HEK293 (cell line): ENCODE results near the gene CLIC2.

ENCODE experiments used
- EGR2 ChIP-seq: fragments of 450-650 bp; formaldehyde crosslinking; IDR thresholded peaks from 2 replicates; pipeline ENCODE4 v1.5.1; 2016; ENCODE audit warnings: low read depth, missing biosample characterization, missing genetic modification characterization
- GLI4 ChIP-seq: fragments of 450-650 bp; formaldehyde crosslinking; IDR thresholded peaks from 2 replicates; pipeline ENCODE4 v1.5.1; 2016; ENCODE audit warnings: missing biosample characterization, missing genetic modification characterization
- GLIS2 ChIP-seq: fragments of 450-650 bp; formaldehyde crosslinking; IDR thresholded peaks from 2 replicates; pipeline ENCODE4 v1.5.1; 2016; ENCODE audit warnings: missing biosample characterization, missing genetic modification characterization
- IKZF3 ChIP-seq: fragments of 450-650 bp; IDR thresholded peaks from 2 replicates; pipeline ENCODE4 v1.5.0; 2018; ENCODE audit warnings: missing biosample characterization, mild to moderate bottlenecking, missing genetic modification characterization, moderate library complexity
- KLF8 ChIP-seq: fragments of 450-650 bp; formaldehyde crosslinking; IDR thresholded peaks from 2 replicates; pipeline ENCODE4 v1.5.1; 2016; ENCODE audit warnings: missing biosample characterization, missing genetic modification characterization
- YY1 ChIP-seq: fragments of 450-650 bp; formaldehyde crosslinking; IDR thresholded peaks from 2 replicates; pipeline ENCODE4 v1.5.1; 2018; ENCODE audit warnings: missing biosample characterization, missing genetic modification characterization
- ZBTB17 ChIP-seq: fragments of 450-650 bp; formaldehyde crosslinking; IDR thresholded peaks from 2 replicates; pipeline ENCODE4 v1.5.1; 2016; ENCODE audit warnings: missing biosample characterization, missing genetic modification characterization
- ZBTB21 ChIP-seq: fragments of 450-650 bp; formaldehyde crosslinking; IDR thresholded peaks from 2 replicates; pipeline ENCODE4 v1.5.1; 2017; ENCODE audit warnings: missing biosample characterization, missing genetic modification characterization
- ZIC2 ChIP-seq: fragments of 450-650 bp; formaldehyde crosslinking; IDR thresholded peaks from 2 replicates; pipeline ENCODE4 v1.5.1; 2016; ENCODE audit warnings: missing biosample characterization, missing genetic modification characterization
- ZNF184 ChIP-seq: fragments of 450-650 bp; IDR thresholded peaks from 2 replicates; pipeline ENCODE4 v1.5.1; 2018; ENCODE audit warnings: missing biosample characterization, mild to moderate bottlenecking, missing genetic modification characterization
- ZNF24 ChIP-seq: fragments of 450-650 bp; formaldehyde crosslinking; IDR thresholded peaks from 2 replicates; pipeline ENCODE4 v1.5.1; 2016; ENCODE audit warnings: missing biosample characterization, missing genetic modification characterization
- ZNF366 ChIP-seq: fragments of 450-650 bp; formaldehyde crosslinking; conservative IDR thresholded peaks from 2 replicates; pipeline ENCODE4 v1.5.1; 2016; ENCODE audit warnings: missing biosample characterization, missing genetic modification characterization
- ZNF433 ChIP-seq: fragments of 450-650 bp; formaldehyde crosslinking; IDR thresholded peaks from 2 replicates; pipeline ENCODE4 v1.5.1; 2016; ENCODE audit warnings: missing biosample characterization, missing genetic modification characterization, low read depth
- ZNF549 ChIP-seq: fragments of 450-650 bp; IDR thresholded peaks from 2 replicates; pipeline ENCODE4 v1.5.1; 2018; ENCODE audit warnings: missing biosample characterization, missing genetic modification characterization, mild to moderate bottlenecking, inconsistent platforms, moderate library complexity
- ZNF558 ChIP-seq: fragments of 450-650 bp; formaldehyde crosslinking; IDR thresholded peaks from 2 replicates; pipeline ENCODE4 v1.5.1; 2016; ENCODE audit warnings: missing biosample characterization, missing genetic modification characterization
- ZNF600 ChIP-seq: fragments of 450-650 bp; formaldehyde crosslinking; IDR thresholded peaks from 2 replicates; pipeline ENCODE4 v1.5.1; 2016; ENCODE audit warnings: missing biosample characterization, missing genetic modification characterization
- ZSCAN16 ChIP-seq: fragments of 450-650 bp; formaldehyde crosslinking; IDR thresholded peaks from 2 replicates; pipeline ENCODE4 v1.5.1; 2016; ENCODE audit warnings: missing biosample characterization, missing genetic modification characterization
- ZSCAN23 ChIP-seq: fragments of 450-650 bp; formaldehyde crosslinking; IDR thresholded peaks from 2 replicates; pipeline ENCODE4 v1.5.1; 2016; ENCODE audit warnings: missing biosample characterization, missing genetic modification characterization
- TF ChIP-seq, protein P1 (sequence below): fragments of 450-650 bp; formaldehyde crosslinking; IDR thresholded peaks from 2 replicates; pipeline ENCODE4 v1.5.1; 2016; ENCODE audit warnings: missing biosample characterization, missing genetic modification characterization
- TF ChIP-seq, protein P2 (sequence below): fragments of 450-650 bp; formaldehyde crosslinking; IDR thresholded peaks from 2 replicates; pipeline ENCODE4 v1.5.1; 2016; ENCODE audit warnings: missing biosample characterization, missing genetic modification characterization, borderline replicate concordance
- TF ChIP-seq, protein P3 (sequence below): fragments of 450-650 bp; formaldehyde crosslinking; optimal IDR thresholded peaks from 2 replicates; pipeline ENCODE3; 2016; ENCODE audit warnings: missing biosample characterization, mild to moderate bottlenecking, missing genetic modification characterization
- TF ChIP-seq, protein P4 (sequence below): fragments of 450-650 bp; IDR thresholded peaks from 2 replicates; pipeline ENCODE4 v1.5.1; 2018; ENCODE audit warnings: missing biosample characterization, mild to moderate bottlenecking, missing genetic modification characterization
- TF ChIP-seq, protein P5 (sequence below): fragments of 450-650 bp; formaldehyde crosslinking; IDR thresholded peaks from 2 replicates; pipeline ENCODE4 v1.5.1; 2016; ENCODE audit warnings: missing biosample characterization, missing genetic modification characterization
- TF ChIP-seq, protein P6 (sequence below): fragments of 450-650 bp; formaldehyde crosslinking; IDR thresholded peaks from 2 replicates; pipeline ENCODE4 v1.5.1; 2016; ENCODE audit warnings: missing biosample characterization, missing genetic modification characterization

Gene CLIC2

DNA sequence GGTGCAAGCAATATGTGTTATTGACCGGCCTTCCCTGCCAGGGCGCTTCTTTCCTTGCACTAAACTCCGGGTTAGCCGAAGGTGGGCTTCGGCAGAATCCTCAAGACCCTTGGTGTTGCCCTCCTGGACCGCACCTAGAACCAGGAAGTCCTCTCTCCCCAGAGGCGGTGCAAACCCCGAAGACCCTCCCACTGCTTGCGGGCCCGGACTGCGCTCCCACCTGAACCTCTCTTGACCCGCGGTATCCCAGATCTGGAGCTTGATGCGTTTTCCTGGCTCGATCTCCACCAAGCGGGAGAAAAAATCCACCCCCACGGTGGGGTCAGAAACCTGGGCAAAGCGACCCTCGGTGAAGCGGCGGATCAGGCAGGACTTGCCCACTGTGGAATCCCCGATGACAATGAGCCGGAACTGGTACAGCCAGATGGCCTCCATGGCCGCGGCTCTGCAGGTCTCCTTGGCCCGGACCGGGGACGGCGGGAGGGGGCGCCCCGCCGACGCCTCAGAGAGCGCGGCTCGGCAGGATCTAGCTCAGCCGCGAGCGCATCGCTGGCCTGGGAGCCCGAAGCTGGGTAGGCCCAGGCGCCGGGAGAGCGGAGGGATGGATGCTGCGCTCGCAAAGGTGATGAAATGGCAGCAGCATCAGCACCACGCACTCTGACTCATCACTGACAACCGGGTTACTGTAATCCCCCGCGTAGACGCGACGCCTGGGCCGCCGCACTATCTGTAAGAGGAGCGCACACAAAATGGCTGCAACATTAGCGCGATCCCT, 70.4 kb downstream of the CLIC2 start, which contains the start of gene RAB39B (continued):
- TF ChIP-seq, protein P1, sequence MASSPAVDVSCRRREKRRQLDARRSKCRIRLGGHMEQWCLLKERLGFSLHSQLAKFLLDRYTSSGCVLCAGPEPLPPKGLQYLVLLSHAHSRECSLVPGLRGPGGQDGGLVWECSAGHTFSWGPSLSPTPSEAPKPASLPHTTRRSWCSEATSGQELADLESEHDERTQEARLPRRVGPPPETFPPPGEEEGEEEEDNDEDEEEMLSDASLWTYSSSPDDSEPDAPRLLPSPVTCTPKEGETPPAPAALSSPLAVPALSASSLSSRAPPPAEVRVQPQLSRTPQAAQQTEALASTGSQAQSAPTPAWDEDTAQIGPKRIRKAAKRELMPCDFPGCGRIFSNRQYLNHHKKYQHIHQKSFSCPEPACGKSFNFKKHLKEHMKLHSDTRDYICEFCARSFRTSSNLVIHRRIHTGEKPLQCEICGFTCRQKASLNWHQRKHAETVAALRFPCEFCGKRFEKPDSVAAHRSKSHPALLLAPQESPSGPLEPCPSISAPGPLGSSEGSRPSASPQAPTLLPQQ (tag by site-specific recombination): peak; percentile 45; the same call in 1 of the 2 replicates
- TF ChIP-seq ZSCAN23 (tag by site-specific recombination): no peak
- TF ChIP-seq, protein P2, sequence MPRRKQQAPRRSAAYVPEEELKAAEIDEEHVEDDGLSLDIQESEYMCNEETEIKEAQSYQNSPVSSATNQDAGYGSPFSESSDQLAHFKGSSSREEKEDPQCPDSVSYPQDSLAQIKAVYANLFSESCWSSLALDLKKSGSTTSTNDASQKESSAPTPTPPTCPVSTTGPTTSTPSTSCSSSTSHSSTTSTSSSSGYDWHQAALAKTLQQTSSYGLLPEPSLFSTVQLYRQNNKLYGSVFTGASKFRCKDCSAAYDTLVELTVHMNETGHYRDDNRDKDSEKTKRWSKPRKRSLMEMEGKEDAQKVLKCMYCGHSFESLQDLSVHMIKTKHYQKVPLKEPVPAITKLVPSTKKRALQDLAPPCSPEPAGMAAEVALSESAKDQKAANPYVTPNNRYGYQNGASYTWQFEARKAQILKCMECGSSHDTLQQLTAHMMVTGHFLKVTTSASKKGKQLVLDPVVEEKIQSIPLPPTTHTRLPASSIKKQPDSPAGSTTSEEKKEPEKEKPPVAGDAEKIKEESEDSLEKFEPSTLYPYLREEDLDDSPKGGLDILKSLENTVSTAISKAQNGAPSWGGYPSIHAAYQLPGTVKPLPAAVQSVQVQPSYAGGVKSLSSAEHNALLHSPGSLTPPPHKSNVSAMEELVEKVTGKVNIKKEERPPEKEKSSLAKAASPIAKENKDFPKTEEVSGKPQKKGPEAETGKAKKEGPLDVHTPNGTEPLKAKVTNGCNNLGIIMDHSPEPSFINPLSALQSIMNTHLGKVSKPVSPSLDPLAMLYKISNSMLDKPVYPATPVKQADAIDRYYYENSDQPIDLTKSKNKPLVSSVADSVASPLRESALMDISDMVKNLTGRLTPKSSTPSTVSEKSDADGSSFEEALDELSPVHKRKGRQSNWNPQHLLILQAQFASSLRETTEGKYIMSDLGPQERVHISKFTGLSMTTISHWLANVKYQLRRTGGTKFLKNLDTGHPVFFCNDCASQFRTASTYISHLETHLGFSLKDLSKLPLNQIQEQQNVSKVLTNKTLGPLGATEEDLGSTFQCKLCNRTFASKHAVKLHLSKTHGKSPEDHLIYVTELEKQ (tag by site-specific recombination): no peak
- no peak for TF ChIP-seq ZNF549 (tag by site-specific recombination)
- TF ChIP-seq ZNF24 (tag by site-specific recombination): 0 out of 2 replicates have a peak, but pooled peaks have one; percentile 64
- TF ChIP-seq GLIS2 (tag by site-specific recombination): peak; percentile 58; the same call in 1 of the 2 replicates
- 0 out of 2 replicates have a peak, but pooled peaks have one; percentile 35 for TF ChIP-seq ZBTB21 (tag by site-specific recombination)
- TF ChIP-seq, protein P3, sequence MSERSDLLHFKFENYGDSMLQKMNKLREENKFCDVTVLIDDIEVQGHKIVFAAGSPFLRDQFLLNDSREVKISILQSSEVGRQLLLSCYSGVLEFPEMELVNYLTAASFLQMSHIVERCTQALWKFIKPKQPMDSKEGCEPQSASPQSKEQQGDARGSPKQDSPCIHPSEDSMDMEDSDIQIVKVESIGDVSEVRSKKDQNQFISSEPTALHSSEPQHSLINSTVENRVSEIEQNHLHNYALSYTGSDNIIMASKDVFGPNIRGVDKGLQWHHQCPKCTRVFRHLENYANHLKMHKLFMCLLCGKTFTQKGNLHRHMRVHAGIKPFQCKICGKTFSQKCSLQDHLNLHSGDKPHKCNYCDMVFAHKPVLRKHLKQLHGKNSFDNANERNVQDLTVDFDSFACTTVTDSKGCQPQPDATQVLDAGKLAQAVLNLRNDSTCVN: peak; percentile 61
- TF ChIP-seq, protein P4, sequence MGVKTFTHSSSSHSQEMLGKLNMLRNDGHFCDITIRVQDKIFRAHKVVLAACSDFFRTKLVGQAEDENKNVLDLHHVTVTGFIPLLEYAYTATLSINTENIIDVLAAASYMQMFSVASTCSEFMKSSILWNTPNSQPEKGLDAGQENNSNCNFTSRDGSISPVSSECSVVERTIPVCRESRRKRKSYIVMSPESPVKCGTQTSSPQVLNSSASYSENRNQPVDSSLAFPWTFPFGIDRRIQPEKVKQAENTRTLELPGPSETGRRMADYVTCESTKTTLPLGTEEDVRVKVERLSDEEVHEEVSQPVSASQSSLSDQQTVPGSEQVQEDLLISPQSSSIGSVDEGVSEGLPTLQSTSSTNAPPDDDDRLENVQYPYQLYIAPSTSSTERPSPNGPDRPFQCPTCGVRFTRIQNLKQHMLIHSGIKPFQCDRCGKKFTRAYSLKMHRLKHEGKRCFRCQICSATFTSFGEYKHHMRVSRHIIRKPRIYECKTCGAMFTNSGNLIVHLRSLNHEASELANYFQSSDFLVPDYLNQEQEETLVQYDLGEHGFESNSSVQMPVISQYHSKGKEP: peak; percentile 34; the same call in 1 of the 2 replicates
- no peak for TF ChIP-seq GLI4 (tag by site-specific recombination)
- TF ChIP-seq ZNF366 (tag by site-specific recombination): peak; percentile 58
- no peak for TF ChIP-seq EGR2
- TF ChIP-seq ZSCAN16 (tag by site-specific recombination): no peak
- TF ChIP-seq IKZF3 (tag by site-specific recombination): no peak
- peak; percentile 15; the same call in 1 of the 2 replicates for TF ChIP-seq ZNF558 (tag by site-specific recombination)
- TF ChIP-seq YY1 (tag by site-specific recombination): peak; percentile 80
- peak; percentile 99 for TF ChIP-seq ZBTB17 (tag by site-specific recombination)
- no peak for TF ChIP-seq ZNF433
- TF ChIP-seq, protein P5, sequence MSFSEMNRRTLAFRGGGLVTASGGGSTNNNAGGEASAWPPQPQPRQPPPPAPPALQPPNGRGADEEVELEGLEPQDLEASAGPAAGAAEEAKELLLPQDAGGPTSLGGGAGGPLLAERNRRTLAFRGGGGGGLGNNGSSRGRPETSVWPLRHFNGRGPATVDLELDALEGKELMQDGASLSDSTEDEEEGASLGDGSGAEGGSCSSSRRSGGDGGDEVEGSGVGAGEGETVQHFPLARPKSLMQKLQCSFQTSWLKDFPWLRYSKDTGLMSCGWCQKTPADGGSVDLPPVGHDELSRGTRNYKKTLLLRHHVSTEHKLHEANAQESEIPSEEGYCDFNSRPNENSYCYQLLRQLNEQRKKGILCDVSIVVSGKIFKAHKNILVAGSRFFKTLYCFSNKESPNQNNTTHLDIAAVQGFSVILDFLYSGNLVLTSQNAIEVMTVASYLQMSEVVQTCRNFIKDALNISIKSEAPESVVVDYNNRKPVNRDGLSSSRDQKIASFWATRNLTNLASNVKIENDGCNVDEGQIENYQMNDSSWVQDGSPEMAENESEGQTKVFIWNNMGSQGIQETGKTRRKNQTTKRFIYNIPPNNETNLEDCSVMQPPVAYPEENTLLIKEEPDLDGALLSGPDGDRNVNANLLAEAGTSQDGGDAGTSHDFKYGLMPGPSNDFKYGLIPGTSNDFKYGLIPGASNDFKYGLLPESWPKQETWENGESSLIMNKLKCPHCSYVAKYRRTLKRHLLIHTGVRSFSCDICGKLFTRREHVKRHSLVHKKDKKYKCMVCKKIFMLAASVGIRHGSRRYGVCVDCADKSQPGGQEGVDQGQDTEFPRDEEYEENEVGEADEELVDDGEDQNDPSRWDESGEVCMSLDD (tag by site-specific recombination): no peak
- peak; percentile 66 for TF ChIP-seq ZIC2 (tag by site-specific recombination)
- TF ChIP-seq, protein P6, sequence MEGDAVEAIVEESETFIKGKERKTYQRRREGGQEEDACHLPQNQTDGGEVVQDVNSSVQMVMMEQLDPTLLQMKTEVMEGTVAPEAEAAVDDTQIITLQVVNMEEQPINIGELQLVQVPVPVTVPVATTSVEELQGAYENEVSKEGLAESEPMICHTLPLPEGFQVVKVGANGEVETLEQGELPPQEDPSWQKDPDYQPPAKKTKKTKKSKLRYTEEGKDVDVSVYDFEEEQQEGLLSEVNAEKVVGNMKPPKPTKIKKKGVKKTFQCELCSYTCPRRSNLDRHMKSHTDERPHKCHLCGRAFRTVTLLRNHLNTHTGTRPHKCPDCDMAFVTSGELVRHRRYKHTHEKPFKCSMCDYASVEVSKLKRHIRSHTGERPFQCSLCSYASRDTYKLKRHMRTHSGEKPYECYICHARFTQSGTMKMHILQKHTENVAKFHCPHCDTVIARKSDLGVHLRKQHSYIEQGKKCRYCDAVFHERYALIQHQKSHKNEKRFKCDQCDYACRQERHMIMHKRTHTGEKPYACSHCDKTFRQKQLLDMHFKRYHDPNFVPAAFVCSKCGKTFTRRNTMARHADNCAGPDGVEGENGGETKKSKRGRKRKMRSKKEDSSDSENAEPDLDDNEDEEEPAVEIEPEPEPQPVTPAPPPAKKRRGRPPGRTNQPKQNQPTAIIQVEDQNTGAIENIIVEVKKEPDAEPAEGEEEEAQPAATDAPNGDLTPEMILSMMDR (tag by site-specific recombination): peak; percentile 59; the same call in 1 of the 2 replicates
- 0 out of 2 replicates have a peak, but pooled peaks have one; percentile 37 for TF ChIP-seq ZNF600 (tag by site-specific recombination)
- TF ChIP-seq ZNF184: 0 out of 2 replicates have a peak, but pooled peaks have one; percentile 11
- peak; percentile 20; the same call in 1 of the 2 replicates for TF ChIP-seq KLF8 (tag by site-specific recombination)
